Bladder microvascular endothelial cell (primary cell): ENCODE data around the gene SOD2. TPM values are rescaled to one million over a fixed set of nuclear protein-coding genes. Genes with fewer than 3 reads are reported as not detected.

Source experiments
- total RNA-seq: library from RNA; depleted of rRNA; stranded (reverse); fragments of >200 nt; gene quantifications from 2 replicates; pipeline ENCODE4 v1.2.3, GENCODE V29; 2014

Gene SOD2
- total RNA-seq, result 366 and 939 TPM in 2 replicates

DNA sequence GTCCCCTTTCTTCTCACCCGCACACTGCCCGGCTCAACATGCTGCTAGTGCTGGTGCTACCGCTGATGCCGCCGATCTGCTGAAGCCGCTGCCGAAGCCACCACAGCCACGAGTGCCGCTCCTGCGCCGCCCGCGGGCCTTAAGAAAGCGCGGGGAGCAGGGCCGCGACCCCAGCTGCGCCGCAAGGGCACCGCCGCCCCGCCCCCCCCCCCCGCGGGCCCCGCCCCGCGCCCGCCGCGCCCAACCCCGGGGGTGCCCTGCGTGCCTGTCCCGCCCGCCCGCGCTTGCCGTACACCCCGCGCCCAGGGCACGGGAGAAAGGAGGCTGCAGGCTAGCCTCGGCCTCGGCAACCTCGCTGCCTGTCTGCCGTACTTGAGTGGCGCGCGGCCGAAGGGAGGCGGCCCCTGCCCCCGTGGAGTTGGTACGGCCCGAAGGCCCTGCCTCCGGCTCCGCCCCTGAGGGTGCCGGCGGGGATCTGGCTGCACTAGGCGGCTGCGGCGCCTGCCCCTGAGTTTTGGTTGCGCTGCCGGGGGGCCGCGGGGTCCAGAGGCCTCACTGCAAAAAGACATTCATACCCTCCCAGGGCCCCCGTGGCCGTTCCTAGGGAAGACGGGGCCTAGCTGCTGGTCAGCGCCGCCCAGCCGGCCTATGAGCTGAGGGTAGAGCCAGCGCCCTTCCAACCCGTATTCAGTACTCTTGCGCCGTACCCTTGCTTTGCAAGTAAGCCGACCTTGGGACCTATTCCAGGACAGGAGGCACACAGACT is at the start of gene SOD2:
Gene SOD2, minus strand, starts transcription at position 114 of the 766 bp plus-strand sequence. Its CDS starts 74 bp downstream, at position 40.

GRCh38 chr6:159726918-159727716 is 34.1 kb upstream of the SOD2 start, which contains the start of gene WTAP:
TSS of gene WTAP (plus strand) at chr6:159727506. CDS start at chr6:159736266, 8,760 bp downstream.

Other genes with a start within 250 kb of the SOD2 start
- 77.5 and 97.7 TPM in 2 replicates for gene WTAP, start 34.3 kb upstream of the SOD2 start, total RNA-seq
- 19.1 and 58.8 TPM in 2 replicates for gene ACAT2, start 68.8 kb upstream of the SOD2 start, total RNA-seq
- 172 and 310 TPM in 2 replicates for gene TCP1, start 96.4 kb upstream of the SOD2 start, total RNA-seq
- 64.5 and 70.9 TPM in 2 replicates for gene MRPL18, start 97.2 kb upstream of the SOD2 start, total RNA-seq
- 1.3 TPM in 1 of 2 replicates, not detected in the other for gene PNLDC1, start 107.0 kb upstream of the SOD2 start, total RNA-seq
- gene MAS1, start 197.7 kb upstream of the SOD2 start, total RNA-seq, result under 0.01 TPM in 1 of 2 replicates, not detected in the other